OCI-LY1 (cell line): Measurements from ENCODE around the gene DXO.

ENCODE experiments used
- EZH2 ChIP-seq: fragments of 200-600 bp; sonication (generic), shearing (Covaris generic); IDR thresholded peaks from 2 replicates; pipeline ENCODE4 v1.8.0; 2017; ENCODE audit warnings: borderline replicate concordance, mixed run types, mild to moderate bottlenecking, antibody characterized with exemption, low read length, moderate library complexity, mixed read lengths
- TF ChIP-seq, protein P1 (sequence below): fragments of 200-600 bp; sonication (generic), shearing (Covaris generic); IDR thresholded peaks from 2 replicates; pipeline ENCODE4 v1.5.1; 2017; ENCODE audit warnings: mild to moderate bottlenecking, antibody characterized with exemption, low read length, moderate library complexity, mixed read lengths

DNA sequence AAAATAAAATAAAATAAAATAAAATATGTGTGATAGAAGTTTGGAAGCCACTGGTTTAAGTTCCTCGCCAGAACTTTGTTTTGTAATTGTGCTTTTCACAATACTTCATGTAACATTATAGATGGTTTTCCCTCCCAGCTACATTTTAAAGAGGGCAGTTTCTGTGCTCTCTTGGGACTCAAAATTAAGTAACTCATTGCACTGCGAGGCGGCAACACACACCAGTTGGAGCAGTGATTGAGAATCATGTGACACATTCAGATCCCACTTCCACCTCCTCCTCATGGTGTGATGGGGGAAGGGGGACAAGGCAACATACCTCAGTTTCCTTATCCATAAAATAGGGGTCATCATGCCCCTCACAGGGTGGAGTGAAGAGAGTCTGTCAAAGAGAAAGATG, 36.9 kb downstream of the DXO start:
- TF ChIP-seq, protein P1, sequence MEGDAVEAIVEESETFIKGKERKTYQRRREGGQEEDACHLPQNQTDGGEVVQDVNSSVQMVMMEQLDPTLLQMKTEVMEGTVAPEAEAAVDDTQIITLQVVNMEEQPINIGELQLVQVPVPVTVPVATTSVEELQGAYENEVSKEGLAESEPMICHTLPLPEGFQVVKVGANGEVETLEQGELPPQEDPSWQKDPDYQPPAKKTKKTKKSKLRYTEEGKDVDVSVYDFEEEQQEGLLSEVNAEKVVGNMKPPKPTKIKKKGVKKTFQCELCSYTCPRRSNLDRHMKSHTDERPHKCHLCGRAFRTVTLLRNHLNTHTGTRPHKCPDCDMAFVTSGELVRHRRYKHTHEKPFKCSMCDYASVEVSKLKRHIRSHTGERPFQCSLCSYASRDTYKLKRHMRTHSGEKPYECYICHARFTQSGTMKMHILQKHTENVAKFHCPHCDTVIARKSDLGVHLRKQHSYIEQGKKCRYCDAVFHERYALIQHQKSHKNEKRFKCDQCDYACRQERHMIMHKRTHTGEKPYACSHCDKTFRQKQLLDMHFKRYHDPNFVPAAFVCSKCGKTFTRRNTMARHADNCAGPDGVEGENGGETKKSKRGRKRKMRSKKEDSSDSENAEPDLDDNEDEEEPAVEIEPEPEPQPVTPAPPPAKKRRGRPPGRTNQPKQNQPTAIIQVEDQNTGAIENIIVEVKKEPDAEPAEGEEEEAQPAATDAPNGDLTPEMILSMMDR = no peak
- no peak for TF ChIP-seq EZH2
